ENCODE results near the gene ARHGEF9. TPM values are rescaled to one million over a fixed set of nuclear protein-coding genes. Genes with fewer than 3 reads are reported as not detected.

The ARHGEF9 gene
- total and polyA plus RNA-seq, 4 donors = 27.8 to 142 (median 48.8) TPM

DNA sequence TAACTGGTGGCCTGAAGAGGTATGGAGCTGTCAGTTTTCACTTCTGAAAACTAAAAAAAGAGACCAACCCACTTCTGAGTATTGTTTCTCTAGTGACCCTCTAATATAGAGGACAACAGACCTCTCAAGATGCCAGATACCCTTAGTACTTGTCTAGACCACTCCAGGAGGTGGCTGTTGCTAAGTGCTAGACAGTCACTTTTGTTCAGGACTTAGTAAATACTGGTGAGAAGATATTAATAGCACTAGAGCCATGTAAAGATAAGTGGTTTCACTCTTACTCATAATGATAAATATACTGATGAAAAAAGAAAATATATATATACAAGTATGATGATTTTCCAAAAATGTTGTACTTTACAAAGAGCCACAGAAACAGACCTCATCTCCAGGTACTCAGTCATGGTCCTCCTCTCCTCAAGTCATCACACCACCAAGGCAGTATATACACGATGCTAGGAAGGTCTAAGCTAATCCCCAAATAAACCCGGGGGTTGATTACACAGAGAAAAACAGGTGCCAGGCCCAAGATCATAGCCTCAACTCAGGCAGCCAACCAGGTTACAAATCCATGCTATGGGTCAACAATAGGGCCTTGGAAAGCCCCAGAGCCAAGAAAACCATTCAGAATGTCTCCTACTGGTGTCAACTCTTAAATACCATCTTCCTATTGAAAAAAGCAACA, 66.9 kb downstream of the ARHGEF9 start:
- peaks cover 2% of the 10 kb centered on the region in 2 donors for H3K4me1 ChIP-seq (ENCODE audit: control insufficient read depth in 1 of 2, insufficient read depth in 2 of 2, low read length in 2 of 2)
- no peak overlapping the region for H3K27ac ChIP-seq (ENCODE audit: low read depth in 1 of 2, low read length in 2 of 2)
- intact Hi-C loops (cut with DNase I) = no loop called here
- H3K4me3 ChIP-seq (ENCODE audit: low read length in 2 of 2) = no peak overlapping the region
- DNase-seq (no peak), ATAC-seq (ENCODE audit: low FRiP score) (no peak)
- H3K36me3 ChIP-seq (ENCODE audit: control insufficient read depth in 1 of 2, insufficient read depth in 2 of 2, low read length in 1 of 2) = peaks cover 0 to 7% of the 10 kb centered on the region in 2 donors
- no peaks in the 10 kb centered on the region for H3K27me3 ChIP-seq (ENCODE audit: control insufficient read depth in 1 of 2, insufficient read depth in 2 of 2, low read length in 1 of 2)
- H3K9me3 ChIP-seq (ENCODE audit: control insufficient read depth, low read length) = no peaks in the 10 kb centered on the region
- WGBS, 2 donors = 68 to 92% methylated on average over 2 of the region's 2 CpGs

DNA sequence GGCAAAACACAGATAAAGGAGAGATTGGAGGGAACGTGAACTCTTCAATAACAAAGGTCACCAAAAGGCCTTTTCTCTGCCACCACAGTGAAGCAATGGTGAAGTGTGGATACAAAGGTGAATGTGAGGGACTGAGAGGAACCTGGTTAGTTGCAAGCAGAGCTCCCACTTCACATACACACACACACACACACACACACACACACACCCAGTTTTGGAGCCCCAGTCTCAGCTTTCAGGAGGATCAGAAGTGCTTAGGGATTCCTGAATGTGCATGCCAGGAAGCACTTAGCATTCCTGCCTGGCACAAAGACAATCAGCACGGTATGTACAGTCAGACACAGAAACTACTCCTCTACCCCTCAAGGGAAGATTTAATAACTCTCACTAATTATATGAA, 71.5 kb downstream of the ARHGEF9 start:
- intact Hi-C loops (cut with DNase I) = no loop called here
- Histone ChIP-seq H3K4me3 (ENCODE audit: low read length in 2 of 2) (no peak overlapping the region), H3K36me3 (ENCODE audit: control insufficient read depth in 1 of 2, insufficient read depth in 2 of 2, low read length in 1 of 2) (peaks cover 0 to 4% of the 10 kb centered on the region in 2 donors), H3K4me1 (ENCODE audit: control insufficient read depth in 1 of 2, insufficient read depth in 2 of 2, low read length in 2 of 2) (peaks cover 0 to 2% of the 10 kb centered on the region in 2 donors), H3K27ac (ENCODE audit: low read depth in 1 of 2, low read length in 2 of 2) (no peak overlapping the region), H3K9me3 (ENCODE audit: control insufficient read depth, low read length) (no peaks in the 10 kb centered on the region), H3K27me3 (ENCODE audit: control insufficient read depth in 1 of 2, insufficient read depth in 2 of 2, low read length in 1 of 2) (no peaks in the 10 kb centered on the region)
- ATAC-seq (ENCODE audit: low FRiP score) (no peak), DNase-seq (no peak)
- WGBS, 2 donors = 28 to 34% methylated on average over 2 of the region's 2 CpGs

DNA sequence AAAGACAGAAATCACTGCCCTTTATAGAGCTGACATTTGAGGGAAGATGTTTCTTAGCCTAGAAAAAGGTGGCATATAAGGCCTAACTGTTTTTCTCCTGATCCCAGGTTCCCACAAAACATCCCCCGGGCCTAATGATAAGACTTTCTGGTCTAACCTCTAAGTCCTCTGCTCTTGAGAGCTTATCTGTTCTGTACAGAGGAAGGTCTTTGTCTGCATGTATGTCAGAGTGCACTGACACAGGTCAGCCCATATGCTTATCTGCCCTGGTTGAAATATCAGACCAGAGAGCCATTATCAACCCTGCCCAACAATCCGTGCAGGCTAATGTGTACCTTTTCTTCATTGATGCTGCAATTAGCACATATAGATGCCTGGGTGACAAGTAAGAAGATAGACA, 76.2 kb downstream of the ARHGEF9 start:
- H3K4me3 ChIP-seq (ENCODE audit: low read length in 2 of 2) = no peak overlapping the region
- H3K9me3 ChIP-seq (ENCODE audit: control insufficient read depth, low read length) = no peaks in the 10 kb centered on the region
- WGBS, 2 donors = 76 to 80% methylated on average over 2 of the region's 2 CpGs
- DNase-seq = no peak
- H3K27me3 ChIP-seq (ENCODE audit: control insufficient read depth in 1 of 2, insufficient read depth in 2 of 2, low read length in 1 of 2) = no peaks in the 10 kb centered on the region
- intact Hi-C loops (cut with DNase I) = no loop called here
- ATAC-seq (ENCODE audit: low FRiP score) = no peak
- peaks cover 0 to 2% of the 10 kb centered on the region in 2 donors for H3K36me3 ChIP-seq (ENCODE audit: control insufficient read depth in 1 of 2, insufficient read depth in 2 of 2, low read length in 1 of 2)
- no peak overlapping the region for H3K27ac ChIP-seq (ENCODE audit: low read depth in 1 of 2, low read length in 2 of 2)
- H3K4me1 ChIP-seq (ENCODE audit: control insufficient read depth in 1 of 2, insufficient read depth in 2 of 2, low read length in 2 of 2) = no peaks in the 10 kb centered on the region

DNA sequence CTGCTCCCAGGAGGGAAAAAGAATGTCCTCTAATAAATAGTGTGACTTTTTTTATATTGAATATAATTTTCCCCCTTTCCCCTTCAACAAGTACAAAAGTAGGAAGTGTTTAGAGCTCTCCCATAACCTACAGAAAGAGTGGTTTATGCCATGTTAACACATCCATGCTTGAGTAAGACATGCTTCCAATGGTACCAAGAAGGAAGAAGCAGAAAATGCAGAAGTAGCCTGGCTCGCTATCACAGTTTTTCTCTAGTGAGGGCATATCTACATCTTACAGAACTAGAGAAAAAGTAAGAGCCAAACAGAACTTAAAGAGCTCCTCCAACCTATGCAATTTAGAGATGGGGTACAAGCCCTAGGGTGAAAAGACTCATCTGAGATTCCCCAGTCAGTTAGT, 82.5 kb downstream of the ARHGEF9 start:
- intact Hi-C loops (cut with DNase I) = no loop called here
- H3K9me3 ChIP-seq (ENCODE audit: control insufficient read depth, low read length) = no peaks in the 10 kb centered on the region
- H3K4me3 ChIP-seq (ENCODE audit: low read length in 2 of 2) = no peak overlapping the region
- H3K36me3 ChIP-seq (ENCODE audit: control insufficient read depth in 1 of 2, insufficient read depth in 2 of 2, low read length in 1 of 2) = peaks cover 0 to 2% of the 10 kb centered on the region in 2 donors
- WGBS, 2 donors = 81 to 94% methylated on average over 1 of the region's 1 CpG
- ATAC-seq (ENCODE audit: low FRiP score) (no peak), DNase-seq (no peak)
- H3K27ac ChIP-seq (ENCODE audit: low read depth in 1 of 2, low read length in 2 of 2) = no peak overlapping the region
- no peaks in the 10 kb centered on the region for H3K4me1 ChIP-seq (ENCODE audit: control insufficient read depth in 1 of 2, insufficient read depth in 2 of 2, low read length in 2 of 2)
- H3K27me3 ChIP-seq (ENCODE audit: control insufficient read depth in 1 of 2, insufficient read depth in 2 of 2, low read length in 1 of 2) = no peaks in the 10 kb centered on the region

DNA sequence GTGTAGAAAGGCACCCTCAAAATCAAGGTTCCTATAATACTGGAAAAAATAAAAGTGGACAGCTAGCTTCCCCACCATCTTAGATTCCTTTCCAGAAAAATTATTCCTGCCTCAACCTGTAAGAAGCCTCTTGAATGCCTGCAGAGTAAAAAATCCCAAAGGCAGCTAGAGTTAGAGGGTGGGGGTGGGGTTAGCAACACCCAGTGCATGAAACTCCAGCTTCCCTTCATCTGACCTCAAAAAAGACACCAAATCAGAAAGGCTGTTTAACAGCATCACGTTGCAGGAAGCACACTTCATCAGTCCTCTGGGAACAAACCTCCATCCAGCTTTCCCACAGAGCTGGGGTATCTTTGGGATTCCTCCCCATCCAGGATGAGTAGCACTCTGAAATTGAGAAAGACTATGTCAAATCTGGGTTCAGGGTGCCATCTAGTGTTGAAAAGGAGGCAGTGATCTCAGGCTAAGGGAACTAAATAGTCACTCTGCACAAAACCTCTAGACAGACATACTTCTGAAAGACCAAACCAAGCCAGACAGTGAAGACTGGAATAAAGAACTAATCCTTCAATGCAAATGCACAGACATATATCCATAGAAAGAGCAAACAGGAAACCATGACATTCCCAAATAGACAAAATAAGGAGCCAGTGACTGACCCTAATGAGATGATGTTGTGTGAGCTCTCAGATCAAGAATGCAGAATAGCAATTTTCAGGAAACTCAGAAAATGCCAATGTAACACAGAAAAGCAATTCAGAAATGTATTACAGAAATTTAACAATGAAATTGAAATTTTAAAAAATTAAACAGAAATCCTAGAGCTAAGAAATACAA, 97.9 kb downstream of the ARHGEF9 start:
- H3K9me3 ChIP-seq (ENCODE audit: control insufficient read depth, low read length) = no peaks in the 10 kb centered on the region
- DNase-seq (no peak), ATAC-seq (ENCODE audit: low FRiP score) (no peak)
- no peaks in the 10 kb centered on the region for H3K4me1 ChIP-seq (ENCODE audit: control insufficient read depth in 1 of 2, insufficient read depth in 2 of 2, low read length in 2 of 2)
- H3K36me3 ChIP-seq (ENCODE audit: control insufficient read depth in 1 of 2, insufficient read depth in 2 of 2, low read length in 1 of 2) = peaks cover 0 to 3% of the 10 kb centered on the region in 2 donors
- intact Hi-C loops (cut with DNase I) = loop anchor here in 1 of 2 donors (10.0 kb wide), 1 partner anchor 172 kb away; no protein-coding TSS in a partner anchor
- 12 to 15% methylated on average over 1 of the region's 1 CpG for WGBS, 2 donors
- H3K4me3 ChIP-seq (ENCODE audit: low read length in 2 of 2) = no peak overlapping the region
- H3K27ac ChIP-seq (ENCODE audit: low read depth in 1 of 2, low read length in 2 of 2) = no peak overlapping the region
- no peaks in the 10 kb centered on the region for H3K27me3 ChIP-seq (ENCODE audit: control insufficient read depth in 1 of 2, insufficient read depth in 2 of 2, low read length in 1 of 2)

DNA sequence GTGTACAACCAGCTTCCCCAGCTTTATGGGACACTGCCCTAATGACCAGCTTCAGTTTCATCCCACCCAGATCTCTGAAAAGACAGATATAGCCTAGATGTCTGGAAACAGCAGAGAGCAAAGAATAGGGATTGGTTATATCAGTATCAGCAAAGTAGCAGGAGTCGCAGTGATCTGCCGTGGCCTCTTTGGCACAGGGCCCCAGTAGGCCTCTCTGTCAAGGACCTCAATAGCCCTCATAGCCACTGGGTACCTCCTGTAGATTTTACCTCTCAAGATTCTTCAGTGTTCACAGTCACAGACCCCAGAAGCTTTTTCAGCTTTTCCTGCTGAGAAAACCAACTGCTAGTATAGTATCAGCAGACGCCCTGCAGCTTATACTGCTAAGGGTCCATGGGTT, 104.6 kb downstream of the ARHGEF9 start:
- peaks cover 0 to 3% of the 10 kb centered on the region in 2 donors for H3K36me3 ChIP-seq (ENCODE audit: control insufficient read depth in 1 of 2, insufficient read depth in 2 of 2, low read length in 1 of 2)
- no peak for DNase-seq
- H3K4me1 ChIP-seq (ENCODE audit: control insufficient read depth in 1 of 2, insufficient read depth in 2 of 2, low read length in 2 of 2) = no peaks in the 10 kb centered on the region
- 74 to 94% methylated on average over 3 of the region's 3 CpGs for WGBS, 2 donors
- H3K27ac ChIP-seq (ENCODE audit: low read depth in 1 of 2, low read length in 2 of 2) = no peak overlapping the region
- H3K4me3 ChIP-seq (ENCODE audit: low read length in 2 of 2) = no peak overlapping the region
- no peaks in the 10 kb centered on the region for H3K27me3 ChIP-seq (ENCODE audit: control insufficient read depth in 1 of 2, insufficient read depth in 2 of 2, low read length in 1 of 2)
- no peak for ATAC-seq (ENCODE audit: low FRiP score)
- H3K9me3 ChIP-seq (ENCODE audit: control insufficient read depth, low read length) = no peaks in the 10 kb centered on the region
- intact Hi-C loops (cut with DNase I) = loop anchor here in 1 of 2 donors (10.0 kb wide), 1 partner anchor 166 kb away; no protein-coding TSS in a partner anchor

DNA sequence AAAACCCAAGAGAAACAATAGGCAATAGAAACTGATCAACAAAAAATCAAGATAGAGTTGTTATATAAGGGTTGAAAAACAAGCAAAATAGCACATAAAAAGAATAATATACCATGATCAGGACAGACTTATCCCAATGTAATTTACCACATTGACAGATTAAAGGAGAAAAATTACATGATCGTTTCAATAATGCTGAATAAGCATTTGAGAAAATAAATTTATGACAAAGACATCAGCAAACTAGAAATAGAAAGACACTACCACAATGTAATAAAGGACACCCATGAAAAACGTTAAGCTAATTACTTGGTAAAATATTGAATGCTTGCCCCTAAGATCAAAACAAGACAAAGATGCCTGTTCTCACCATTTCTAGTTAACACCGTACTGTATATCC, 105.6 kb downstream of the ARHGEF9 start:
- no peak overlapping the region for H3K4me3 ChIP-seq (ENCODE audit: low read length in 2 of 2)
- intact Hi-C loops (cut with DNase I) = no loop called here
- ATAC-seq (ENCODE audit: low FRiP score) (no peak), DNase-seq (no peak)
- H3K36me3 ChIP-seq (ENCODE audit: control insufficient read depth in 1 of 2, insufficient read depth in 2 of 2, low read length in 1 of 2) = peaks cover 0 to 3% of the 10 kb centered on the region in 2 donors
- 78 to 89% methylated on average over 3 of the region's 3 CpGs for WGBS, 2 donors
- H3K9me3 ChIP-seq (ENCODE audit: control insufficient read depth, low read length) = no peaks in the 10 kb centered on the region
- no peaks in the 10 kb centered on the region for H3K27me3 ChIP-seq (ENCODE audit: control insufficient read depth in 1 of 2, insufficient read depth in 2 of 2, low read length in 1 of 2)
- H3K4me1 ChIP-seq (ENCODE audit: control insufficient read depth in 1 of 2, insufficient read depth in 2 of 2, low read length in 2 of 2) = no peaks in the 10 kb centered on the region
- no peak overlapping the region for H3K27ac ChIP-seq (ENCODE audit: low read depth in 1 of 2, low read length in 2 of 2)

DNA sequence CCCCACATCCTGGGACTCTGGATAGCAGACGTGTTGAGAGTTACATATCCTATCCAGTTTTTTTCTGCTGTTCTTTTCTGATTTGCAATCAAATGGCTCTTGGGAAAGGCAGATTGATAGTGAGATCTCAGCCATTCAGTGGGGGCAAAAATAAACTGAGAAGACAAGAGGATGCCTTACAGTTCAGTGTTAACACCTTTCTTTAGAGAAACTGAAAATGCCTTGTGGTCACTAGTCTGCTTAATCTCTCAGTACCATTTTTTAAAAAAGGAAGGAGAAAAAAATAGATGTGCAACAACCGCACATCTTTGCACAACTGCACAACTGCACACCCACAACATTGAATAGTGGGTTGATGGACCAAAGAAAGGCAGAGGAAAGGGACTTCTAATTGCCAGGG, 109.3 kb downstream of the ARHGEF9 start:
- no peak for DNase-seq
- Histone ChIP-seq H3K9me3 (ENCODE audit: control insufficient read depth, low read length) (no peaks in the 10 kb centered on the region), H3K27ac (ENCODE audit: low read depth in 1 of 2, low read length in 2 of 2) (no peak overlapping the region), H3K4me3 (ENCODE audit: low read length in 2 of 2) (no peak overlapping the region), H3K27me3 (ENCODE audit: control insufficient read depth in 1 of 2, insufficient read depth in 2 of 2, low read length in 1 of 2) (no peaks in the 10 kb centered on the region), H3K36me3 (ENCODE audit: control insufficient read depth in 1 of 2, insufficient read depth in 2 of 2, low read length in 1 of 2) (peaks cover 3% of the 10 kb centered on the region in 2 donors), H3K4me1 (ENCODE audit: control insufficient read depth in 1 of 2, insufficient read depth in 2 of 2, low read length in 2 of 2) (no peaks in the 10 kb centered on the region)
- 79 to 95% methylated on average over 2 of the region's 2 CpGs for WGBS, 2 donors
- ATAC-seq (ENCODE audit: low FRiP score) = no peak
- intact Hi-C loops (cut with DNase I) = no loop called here

Data from aorta (tissue), 5 donors.